ENCODE data around the gene PLXNA3.

PLXNA3 gene

GRCh38 chrX:154460326-154460725 lies 2.2 kb downstream of the PLXNA3 start:
- DNase-seq, result no peak

DNA sequence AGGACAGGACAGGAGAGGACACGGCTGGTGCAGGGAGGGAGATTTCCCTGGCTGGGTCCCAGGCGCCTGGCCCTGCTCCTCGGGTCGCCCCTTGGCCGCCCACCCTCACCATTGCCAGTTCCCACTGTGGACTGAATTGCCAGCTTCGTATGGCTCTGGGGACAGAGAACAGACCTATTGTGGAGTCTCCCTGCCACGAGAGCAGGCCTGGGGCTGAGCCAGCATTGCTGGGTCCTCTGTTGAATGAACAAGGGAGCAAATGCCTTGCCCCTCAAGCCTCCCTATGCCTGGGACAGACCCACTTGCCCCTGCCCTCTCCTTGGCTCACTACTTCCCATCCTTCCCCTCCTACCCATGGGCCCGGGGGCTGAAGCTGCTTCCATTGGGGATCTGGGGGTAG lies 4.3 kb downstream of the PLXNA3 start:
- no peak for DNase-seq

DNA sequence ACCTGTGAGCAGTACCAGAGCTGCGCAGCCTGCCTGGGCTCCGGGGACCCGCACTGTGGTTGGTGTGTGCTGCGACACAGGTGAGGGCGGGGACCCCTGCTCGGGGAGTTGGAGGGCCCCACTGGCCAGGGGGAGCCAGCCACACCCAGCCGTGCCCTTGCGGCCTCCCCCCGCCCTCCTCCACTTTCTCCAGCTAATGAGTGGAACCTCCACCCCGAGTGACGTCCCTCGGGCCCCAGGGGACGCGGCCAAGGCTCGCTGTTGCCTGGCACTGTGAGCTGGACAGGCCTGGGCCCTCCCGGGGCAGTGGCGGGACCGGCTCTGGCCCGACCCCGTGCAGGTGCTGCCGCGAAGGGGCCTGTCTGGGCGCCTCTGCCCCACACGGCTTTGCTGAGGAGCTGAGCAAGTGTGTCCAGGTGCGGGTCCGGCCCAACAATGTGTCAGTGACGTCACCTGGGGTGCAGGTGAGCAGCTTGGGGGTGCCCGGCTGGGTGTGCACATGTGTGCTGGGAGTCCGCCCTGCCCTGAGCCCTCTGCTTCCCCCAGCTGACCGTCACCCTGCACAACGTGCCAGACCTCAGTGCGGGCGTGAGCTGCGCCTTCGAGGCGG lies 5.6 kb downstream of the PLXNA3 start:
- DNase-seq, result no peak

- DNase-seq, result no peak
These were observed 6.8 kb downstream of the PLXNA3 start for GRCh38 chrX:154464806-154465365.

- DNase-seq, result no peak
These were observed 7.5 kb downstream of the PLXNA3 start for GRCh38 chrX:154465601-154466000.

GRCh38 chrX:154466036-154466435 lies 8.0 kb downstream of the PLXNA3 start:
- DNase-seq, result no peak

GRCh38 chrX:154466907-154467306 lies 8.8 kb downstream of the PLXNA3 start:
- DNase-seq, result no peak

DNA sequence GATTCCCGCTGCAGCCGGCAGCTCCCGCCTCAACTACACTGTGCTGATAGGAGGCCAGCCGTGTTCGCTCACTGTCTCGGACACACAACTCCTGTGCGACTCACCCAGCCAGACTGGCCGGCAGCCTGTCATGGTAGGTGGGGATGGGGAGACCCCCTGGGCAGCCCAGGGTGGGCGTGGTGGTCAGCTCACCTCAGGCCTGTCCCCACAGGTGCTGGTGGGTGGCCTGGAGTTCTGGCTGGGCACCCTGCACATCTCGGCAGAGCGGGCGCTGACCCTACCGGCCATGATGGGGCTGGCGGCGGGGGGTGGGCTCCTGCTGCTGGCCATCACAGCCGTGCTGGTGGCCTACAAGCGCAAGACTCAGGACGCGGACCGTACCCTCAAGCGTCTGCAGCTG lies 9.5 kb downstream of the PLXNA3 start:
- no peak for DNase-seq

GRCh38 chrX:154468217-154468616 lies 10.1 kb downstream of the PLXNA3 start:
- no peak for DNase-seq

DNA sequence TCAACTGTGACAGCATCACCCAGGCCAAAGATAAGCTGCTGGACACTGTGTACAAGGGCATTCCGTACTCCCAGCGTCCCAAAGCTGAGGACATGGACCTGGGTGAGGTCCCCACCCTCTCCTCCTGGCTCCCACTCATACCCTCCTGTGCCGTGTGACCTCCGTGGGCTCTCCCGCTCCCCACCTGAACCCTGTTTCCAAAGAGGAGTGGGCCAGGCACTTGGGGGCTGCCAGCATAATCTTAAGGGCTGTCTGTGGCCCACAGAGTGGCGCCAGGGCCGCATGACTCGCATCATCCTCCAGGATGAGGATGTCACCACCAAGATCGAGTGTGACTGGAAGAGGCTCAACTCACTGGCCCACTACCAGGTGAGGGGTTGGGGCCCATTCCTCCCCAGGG lies 11.0 kb downstream of the PLXNA3 start:
- no peak for DNase-seq

DNA sequence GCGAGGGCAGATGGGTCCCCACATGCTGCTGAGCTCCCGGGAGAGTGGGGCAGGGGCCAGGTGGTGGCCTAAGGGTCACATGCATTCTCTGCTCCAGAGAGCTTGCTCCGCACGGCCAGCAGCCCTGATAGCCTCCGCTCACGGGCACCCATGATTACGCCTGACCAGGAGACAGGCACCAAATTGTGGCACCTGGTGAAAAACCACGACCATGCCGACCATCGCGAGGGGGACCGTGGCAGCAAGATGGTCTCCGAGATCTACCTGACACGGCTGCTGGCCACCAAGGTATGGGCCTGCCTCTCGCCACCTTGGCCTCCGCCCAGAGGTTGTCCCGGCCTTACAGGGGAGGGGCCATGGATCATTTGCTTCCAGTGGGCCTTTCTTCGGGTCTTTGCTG lies 11.8 kb downstream of the PLXNA3 start:
- DNase-seq, result no peak

DNA sequence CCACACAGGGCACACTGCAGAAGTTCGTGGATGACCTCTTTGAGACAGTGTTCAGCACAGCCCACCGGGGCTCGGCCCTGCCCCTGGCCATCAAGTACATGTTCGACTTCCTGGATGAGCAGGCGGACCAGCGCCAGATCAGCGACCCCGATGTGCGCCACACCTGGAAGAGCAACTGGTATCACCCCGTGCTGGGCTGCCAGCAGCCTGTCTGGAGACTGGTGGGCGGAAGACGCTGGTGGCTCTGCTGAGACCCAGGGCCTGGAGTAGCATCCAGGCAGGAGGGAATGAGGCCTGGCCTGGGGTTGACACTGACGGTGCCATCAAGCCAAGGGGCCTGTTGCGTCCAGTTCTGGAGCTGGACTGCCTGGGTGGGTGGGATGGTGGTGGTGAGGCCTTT lies 12.4 kb downstream of the PLXNA3 start:
- no peak for DNase-seq

DNA sequence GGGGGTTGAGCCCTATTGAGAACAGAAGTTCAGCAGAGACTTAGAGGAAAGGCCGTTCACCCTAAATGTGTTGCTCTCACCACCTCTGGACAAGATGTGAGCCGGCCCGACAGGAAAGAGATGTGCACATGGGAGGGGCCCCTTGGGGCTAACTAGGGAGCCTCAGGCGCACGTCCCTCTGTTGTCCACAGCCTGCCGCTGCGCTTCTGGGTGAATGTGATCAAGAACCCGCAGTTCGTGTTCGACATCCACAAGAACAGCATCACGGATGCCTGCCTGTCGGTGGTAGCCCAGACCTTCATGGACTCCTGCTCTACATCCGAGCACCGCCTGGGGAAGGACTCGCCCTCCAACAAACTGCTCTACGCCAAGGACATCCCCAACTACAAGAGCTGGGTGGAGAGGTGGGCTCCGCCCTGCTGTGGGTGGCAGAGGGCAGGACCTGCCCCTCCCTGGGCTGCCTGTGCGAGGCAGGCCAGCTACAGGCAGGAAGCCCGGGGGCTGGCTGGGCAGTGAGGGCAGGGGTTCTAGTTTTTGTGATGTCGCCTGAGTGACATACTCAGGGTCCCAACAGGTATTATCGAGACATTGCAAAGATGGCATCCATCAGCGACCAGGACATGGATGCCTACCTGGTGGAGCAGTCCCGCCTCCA lies 13.0 kb downstream of the PLXNA3 start:
- no peak for DNase-seq

DNA sequence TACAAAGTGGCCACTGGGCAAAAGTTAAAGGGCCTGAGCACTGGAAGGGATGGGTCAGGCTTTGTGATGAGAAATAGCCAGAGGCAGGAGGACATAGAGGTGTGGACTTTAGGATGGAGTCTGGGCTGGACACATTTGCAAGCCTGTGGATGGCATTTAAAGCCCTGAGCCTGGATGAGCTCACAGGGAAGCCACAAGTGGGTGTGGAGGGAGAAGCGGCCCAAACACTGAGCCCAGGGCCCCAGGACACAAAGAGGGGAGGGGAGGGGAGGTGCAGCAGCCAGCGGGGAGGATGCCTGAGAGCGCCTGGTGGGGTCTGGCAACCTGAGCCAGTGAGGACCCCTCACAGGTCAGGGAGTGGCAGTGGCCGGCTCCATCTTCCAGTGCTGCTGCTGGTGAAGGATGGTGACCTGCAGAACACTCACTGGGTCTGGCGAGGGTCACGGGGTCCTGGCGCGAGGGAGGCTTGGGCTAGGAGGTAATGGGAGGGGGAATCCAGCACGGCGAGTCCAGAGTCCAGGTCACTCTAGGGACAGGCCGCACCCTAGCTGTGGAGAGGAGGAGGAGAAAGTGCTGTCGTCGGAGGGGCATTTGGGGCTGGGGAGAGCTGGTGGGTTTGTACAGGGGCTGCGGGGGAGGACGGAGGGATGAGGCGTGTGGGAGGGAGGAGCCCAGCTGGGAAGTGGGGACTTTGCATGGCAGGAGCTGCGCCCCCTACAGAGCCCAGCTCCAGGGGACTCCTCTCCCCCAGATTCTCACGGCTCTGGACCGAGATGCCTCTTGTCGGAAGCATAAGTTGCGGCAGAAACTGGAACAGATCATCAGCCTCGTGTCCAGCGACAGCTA lies 14.0 kb downstream of the PLXNA3 start:
- no peak for DNase-seq

DNA sequence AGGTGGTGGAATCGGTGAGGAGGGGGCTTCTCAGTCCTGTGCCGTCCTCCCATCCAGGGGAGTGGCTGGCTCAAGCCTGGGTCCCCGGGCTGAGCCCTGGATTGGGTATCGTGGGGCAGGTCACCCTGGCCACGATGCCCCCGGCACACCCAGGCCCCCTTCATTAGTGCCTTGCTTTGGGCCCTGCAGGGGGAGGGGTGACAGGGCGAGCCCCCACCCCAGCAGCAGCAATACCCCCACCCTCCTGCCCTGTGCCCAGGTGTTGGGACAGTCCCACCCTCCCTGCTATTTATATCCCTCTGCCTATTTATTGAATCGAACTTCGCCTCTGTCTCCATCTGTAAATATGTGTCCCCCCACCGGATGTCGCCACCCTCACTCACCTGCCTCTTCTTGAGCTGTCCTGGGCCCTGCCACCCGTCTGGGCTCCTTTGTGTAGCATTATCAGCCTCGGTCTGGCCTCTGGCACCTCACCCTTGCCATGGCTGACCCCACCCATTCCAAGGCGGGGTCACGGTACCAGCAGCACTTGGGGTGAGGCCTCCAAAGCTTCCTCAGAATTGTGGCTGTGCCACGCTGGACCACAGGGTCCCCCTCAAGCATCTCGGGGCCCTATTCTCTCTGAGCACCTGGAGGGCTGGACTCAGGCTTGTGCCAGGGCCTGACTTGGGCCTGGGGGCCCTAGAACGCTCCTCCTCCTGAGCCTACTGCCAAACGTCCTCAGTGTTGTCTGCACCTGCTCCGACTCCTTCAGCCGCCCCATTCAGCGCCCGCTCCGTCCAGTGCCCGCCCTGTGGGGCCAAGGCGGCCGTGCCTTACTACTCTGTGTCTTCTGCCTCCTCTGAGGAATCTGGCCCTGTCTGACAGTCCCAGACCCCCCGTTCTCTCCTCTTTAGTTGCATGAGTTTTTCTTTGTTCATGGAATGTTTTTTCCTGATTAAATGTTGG lies 14.9 kb downstream of the PLXNA3 start:
- no peak for DNase-seq

DNA sequence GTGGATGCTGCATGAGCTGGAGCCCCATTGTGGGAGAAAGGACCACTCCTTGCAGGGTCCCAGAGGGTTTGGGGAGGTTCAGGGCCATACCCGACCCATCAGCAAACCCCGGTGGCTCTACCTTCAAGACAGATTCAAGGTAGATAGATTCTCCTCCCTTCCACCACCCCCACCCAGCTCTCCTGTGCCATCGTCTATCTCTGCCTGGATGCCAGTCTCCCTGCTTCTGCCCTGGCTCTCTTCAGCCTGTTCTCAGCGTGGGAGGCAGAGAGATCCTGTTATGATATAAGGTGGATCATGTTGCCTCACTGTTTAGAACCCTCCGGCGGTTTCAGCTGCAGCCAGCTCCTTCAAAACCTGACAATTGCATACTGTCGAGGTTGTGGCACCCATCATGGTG lies 15.6 kb downstream of the PLXNA3 start:
- no peak for DNase-seq

- DNase-seq, result no peak
These were observed 18.7 kb downstream of the PLXNA3 start for GRCh38 chrX:154476821-154477220.

DNA sequence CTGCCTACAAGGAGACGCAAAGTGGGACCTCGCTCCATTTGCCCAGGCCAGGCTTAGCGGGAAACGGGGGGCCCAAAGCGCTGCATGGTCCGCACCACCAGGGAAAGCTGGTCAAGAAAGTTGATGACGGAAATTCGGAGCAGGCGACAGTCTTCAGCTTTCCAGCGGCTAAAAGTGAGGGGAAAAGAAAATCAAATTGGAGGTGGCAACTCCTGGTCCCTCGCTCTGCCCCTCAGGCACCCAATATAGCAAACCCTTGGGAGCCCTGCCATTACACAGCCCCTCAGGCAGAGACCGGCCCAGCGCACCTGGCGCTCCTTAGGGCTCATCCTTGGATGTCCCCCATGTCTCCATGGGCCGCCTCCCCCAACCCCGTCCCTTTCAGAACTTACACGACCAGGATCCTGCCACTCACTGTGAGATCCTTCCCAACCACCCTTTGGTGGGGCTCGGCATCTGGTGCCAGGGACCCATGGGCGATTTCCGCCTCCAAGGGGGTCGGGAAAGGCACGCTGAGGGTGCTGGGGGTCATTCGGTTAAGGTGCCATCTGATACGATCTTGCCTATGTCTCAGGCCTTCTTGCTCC lies 19.9 kb downstream of the PLXNA3 start:
- no peak for DNase-seq

DNA sequence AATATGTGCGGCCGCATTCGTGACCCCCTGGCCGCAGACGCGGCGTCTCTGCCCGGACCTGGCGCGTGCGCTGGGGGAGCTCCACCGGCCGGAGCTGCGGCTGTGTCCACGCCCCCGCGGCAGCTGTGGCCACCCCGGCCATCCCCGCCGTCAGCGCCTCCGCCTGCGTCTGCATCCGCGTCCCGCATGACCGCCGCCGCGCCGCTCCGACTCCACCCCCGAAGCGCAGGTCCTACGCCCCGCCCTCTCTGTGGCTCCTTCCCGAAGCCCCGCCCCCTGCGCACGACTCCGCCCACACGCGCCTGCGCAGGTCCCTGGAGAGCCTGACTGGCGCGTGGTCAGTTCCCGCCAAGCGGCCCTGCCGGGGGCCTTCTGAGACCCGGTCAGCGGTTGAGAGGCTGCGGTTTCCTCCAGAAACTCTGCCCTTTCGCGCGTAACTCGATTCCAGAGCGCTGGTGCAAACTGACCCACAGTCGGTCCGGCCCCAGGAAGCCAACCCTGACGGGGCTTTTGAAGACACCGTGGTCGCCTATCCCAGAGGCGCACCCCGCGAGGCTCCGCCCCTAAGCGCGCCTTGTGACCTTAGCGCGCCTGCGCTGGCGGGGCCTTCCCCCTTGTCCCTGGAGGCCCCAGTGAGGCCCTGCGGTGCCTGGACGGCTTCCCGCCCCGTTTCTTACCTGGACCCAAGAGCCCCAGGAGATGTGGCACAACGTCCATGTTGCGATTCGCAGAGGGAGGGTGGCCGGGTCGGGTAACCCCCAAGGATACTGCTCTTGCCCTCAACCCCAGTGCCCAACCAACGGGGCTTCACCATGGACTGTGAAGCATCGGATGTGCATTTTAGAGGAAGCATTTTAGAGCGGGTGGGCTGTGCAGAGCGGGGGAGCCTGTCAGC lies 20.9 kb downstream of the PLXNA3 start, which contains the start of gene LAGE3:
LAGE3 (minus strand) TSS at position 554 of the 895 bp plus-strand sequence; CDS start at position 188, 366 bp downstream.
- DNase-seq, result peak; percentile 31

DNA sequence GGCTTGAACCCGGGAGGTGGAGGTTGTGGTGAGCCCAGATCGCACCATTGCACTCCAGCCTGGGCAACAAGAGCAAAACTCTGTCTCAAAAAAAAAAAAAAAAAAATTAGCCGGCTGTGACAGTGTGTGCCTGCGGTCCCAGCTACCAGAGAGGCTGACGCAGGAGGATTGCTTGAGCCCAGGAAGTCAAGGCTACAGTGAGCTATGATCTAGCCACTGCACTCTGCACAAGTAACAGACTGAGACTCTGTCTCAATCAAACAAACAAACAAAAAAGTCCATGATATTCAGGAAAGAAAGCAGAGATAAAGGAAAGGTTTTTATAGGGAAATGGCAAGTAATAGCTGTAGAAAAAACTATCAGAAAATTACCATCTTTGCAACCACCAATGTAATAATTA lies 23.1 kb downstream of the PLXNA3 start:
- no peak for DNase-seq
